Forelimb muscle (tissue), 1 donor: ENCODE results near the gene CC2D2B. TPM values are rescaled to one million over a fixed set of nuclear protein-coding genes. Genes with fewer than 3 reads are reported as not detected.

Source experiments
- DNase-seq: peaks from one replicate; pipeline ENCODE4 v3.0.0-alpha.2; 2013; ENCODE audit warnings: low read depth
- polyA plus RNA-seq: library from polyadenylated mRNA; unstranded; fragments of 120-200 nt; gene quantifications from one replicate; pipeline ENCODE4 v1.2.1, GENCODE V29; 2013; ENCODE audit not compliant: insufficient read length

The CC2D2B gene
- polyA plus RNA-seq, 1 donor = 1.5 TPM

DNA sequence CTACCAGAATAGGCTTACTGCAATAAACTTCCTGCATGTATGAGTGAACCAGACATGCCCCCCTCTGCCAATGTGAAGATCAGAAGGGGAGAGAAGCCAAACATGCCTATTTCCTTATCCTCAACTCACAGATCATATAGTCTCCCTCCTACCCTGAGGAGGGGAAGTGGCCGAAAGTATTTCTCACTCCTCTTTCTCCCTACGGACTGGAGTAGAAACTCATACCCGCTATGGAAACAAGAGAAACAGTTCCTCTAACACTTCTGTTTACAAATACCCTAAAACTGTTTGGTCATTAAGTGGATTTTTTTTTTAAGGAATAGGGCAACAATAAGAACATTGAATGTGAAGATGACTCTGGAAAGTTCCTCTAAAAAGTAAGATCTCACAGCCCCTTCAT is 167.0 kb downstream of the CC2D2B start:
- DNase-seq = no peak

DNA sequence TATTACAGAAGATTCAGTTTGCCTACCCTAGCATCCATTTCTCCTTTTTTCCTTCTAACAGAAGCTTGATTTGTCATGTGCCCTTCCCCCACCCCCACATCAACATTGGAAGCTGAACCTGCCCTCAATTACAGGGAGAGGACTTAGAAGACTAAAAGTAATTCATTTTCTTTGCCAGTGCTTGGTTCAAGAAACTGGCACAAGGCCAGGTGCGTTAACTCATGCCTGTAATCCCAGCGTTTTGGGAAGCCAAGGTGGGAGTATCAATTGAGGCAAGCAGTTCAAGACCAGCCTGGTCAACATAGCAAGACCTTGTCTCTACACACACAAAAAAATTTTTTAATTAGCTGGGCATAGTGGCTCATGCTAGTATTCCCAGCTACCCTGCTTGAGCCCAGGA is 168.2 kb downstream of the CC2D2B start:
- no peak for DNase-seq

DNA sequence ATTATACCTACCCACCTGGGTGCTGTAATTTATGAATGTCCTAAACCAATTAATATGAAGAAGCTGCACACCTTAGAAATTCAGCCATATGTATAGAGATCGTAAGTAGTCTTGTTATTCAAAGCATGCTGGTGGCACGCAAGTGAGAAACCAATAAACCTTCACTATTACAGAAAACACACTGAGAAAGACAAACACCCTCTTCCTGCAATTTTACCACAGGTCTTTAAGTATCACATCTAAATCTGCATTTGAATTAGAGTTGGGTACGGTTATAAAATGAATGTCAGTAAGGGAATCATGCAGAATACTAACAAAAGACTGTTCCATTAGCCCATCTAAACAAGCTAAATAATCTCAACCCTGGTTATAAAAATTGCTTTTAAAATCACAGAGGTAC is 169.4 kb downstream of the CC2D2B start:
- DNase-seq = no peak

DNA sequence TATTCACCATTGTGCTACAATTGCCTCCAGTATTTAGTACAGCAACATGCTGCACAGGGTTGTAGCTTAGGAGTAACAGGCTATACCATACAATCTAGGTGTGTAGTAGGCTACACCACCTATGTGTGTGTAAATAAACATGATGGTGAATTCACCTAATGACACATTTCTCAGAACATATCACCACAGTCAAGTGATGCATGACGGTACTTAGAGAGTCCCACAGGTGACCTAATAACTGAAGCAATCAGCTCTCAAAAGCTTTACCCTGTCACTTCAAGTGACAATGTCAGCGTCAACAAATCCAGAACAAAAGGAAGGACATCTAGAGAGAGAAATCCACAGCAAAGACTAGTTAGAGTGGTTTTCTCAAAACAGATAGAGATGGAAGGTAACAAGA is 174.4 kb downstream of the CC2D2B start:
- no peak for DNase-seq

Other genes starting within 250 kb of the CC2D2B start
- 23.5 TPM for gene TCTN3, start 214.0 kb upstream of the CC2D2B start, polyA plus RNA-seq
- 12.3 TPM for gene ENTPD1, start 151.8 kb upstream of the CC2D2B start, polyA plus RNA-seq
- 10.7 TPM for gene CCNJ, start 135.6 kb downstream of the CC2D2B start, polyA plus RNA-seq
- 19.1 TPM for gene ZNF518A, start 222.3 kb downstream of the CC2D2B start, polyA plus RNA-seq